Measurements from ENCODE around the gene RP2. TPM values are rescaled to one million over a fixed set of nuclear protein-coding genes. Genes with fewer than 3 reads are reported as not detected.

Gene RP2
- total RNA-seq, 2 experiments from 2014 or later: 3.3 to 5.0 TPM

DNA sequence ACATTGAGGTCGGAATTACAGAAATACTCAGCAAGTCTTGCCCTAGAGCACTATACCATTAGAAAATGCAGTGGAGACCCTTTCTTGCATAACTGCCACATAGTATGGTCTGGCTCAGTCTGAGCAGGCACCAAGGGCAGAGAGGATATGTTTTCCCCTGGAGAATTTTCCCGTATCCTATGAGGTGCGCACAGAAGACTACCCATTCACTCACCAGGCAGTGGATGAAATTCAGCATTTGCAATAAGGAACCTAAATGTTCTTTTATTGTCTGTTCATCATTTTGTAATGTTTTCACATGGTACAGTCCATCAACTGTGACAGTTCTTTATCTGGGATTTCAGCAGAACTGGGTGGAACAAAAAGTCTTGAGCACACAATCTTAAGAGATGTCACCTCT, 90.9 kb downstream of the RP2 start:
- peaks cover 3% of the 10 kb centered on the region for H3K4me1 Mint-ChIP-seq
- no peak overlapping the region for H3K4me3 Mint-ChIP-seq
- ChIA-PET POLR2A (no interaction called here), CTCF (no interaction called here)
- no peak overlapping the region for H3K27ac Mint-ChIP-seq
- peaks cover 6% of the 10 kb centered on the region for H3K27me3 Mint-ChIP-seq
- intact Hi-C loops (cut with DNase I, micrococcal nuclease): no loop called here
- no peak for ATAC-seq
- no peak for DNase-seq
- H3K9me3 Mint-ChIP-seq (ENCODE audit: low read depth): no peaks in the 10 kb centered on the region
- H3K36me3 Mint-ChIP-seq (ENCODE audit: low read depth): no peaks in the 10 kb centered on the region

GRCh38 chrX:46929439-46930261, 92.8 kb downstream of the RP2 start:
- ATAC-seq: no peak
- intact Hi-C loops (cut with DNase I, micrococcal nuclease): no loop called here
- CTCF ChIA-PET: interaction anchor here (0.6 to 1.5 kb wide), 2 partner anchors 12 to 314 kb away, joined by 3 to 4 read pairs; no protein-coding TSS in a partner anchor

More at GRCh38 chrX:46929439-46930261, 92.8 kb downstream of the RP2 start:
- Mint-ChIP-seq H3K4me1 (peaks cover 3% of the 10 kb centered on the region), H3K9me3 (ENCODE audit: low read depth) (no peaks in the 10 kb centered on the region), H3K36me3 (ENCODE audit: low read depth) (no peaks in the 10 kb centered on the region), H3K27ac (peak overlapping the region; percentile 0), H3K4me3 (no peak overlapping the region), H3K27me3 (peaks cover 6% of the 10 kb centered on the region)
- POLR2A ChIA-PET: no interaction called here
- no peak for DNase-seq

Other genes starting within 250 kb of the RP2 start
- 10 to 100 TPM; 16.3 to 19.2 TPM for gene SLC9A7, start 77.9 kb upstream of the RP2 start, total RNA-seq
- 1 to 10 TPM; 1.5 to 2.7 TPM for gene JADE3, start 75.4 kb downstream of the RP2 start, total RNA-seq
- gene RGN, start 241.4 kb downstream of the RP2 start, total RNA-seq: not detected

Data from activated CD4-positive, alpha-beta T cell treated with anti-CD3 and anti-CD28 coated beads for 36 hours (primary cell).